H9 (cell line): Measurements from ENCODE around the gene GPR35. TPM values are rescaled to one million over a fixed set of nuclear protein-coding genes. Genes with fewer than 3 reads are reported as not detected.

Source experiments
- DNase-seq: peaks from one replicate; pipeline ENCODE4 v3.0.0-alpha.2; 2017
- H2AFZ ChIP-seq: one replicate; pipeline ENCODE4 v1.6.1; 2013; ENCODE audit warnings: mild to moderate bottlenecking, low read length, control low read depth, moderate library complexity
- H2AK5ac ChIP-seq: 2 replicates; pipeline ENCODE4 v1.6.1; 2013; ENCODE audit warnings: low read length, control low read depth, mixed read lengths; ENCODE audit not compliant: insufficient read length
- H2BK120ac ChIP-seq: one replicate; pipeline ENCODE4 v1.6.1; 2013; ENCODE audit warnings: low read depth, mild to moderate bottlenecking, low read length, control low read depth, inconsistent platforms; ENCODE audit not compliant: poor library complexity, severe bottlenecking
- H2BK12ac ChIP-seq: 2 replicates; pipeline ENCODE4 v1.6.1; 2013; ENCODE audit warnings: low read length, control low read depth, mixed read lengths, low read depth; ENCODE audit not compliant: insufficient read length
- H2BK15ac ChIP-seq: 2 replicates; pipeline ENCODE4 v1.6.1; 2013; ENCODE audit warnings: low read depth, low read length, control low read depth
- H2BK20ac ChIP-seq: one replicate; pipeline ENCODE4 v1.6.1; 2013; ENCODE audit warnings: low read depth, mild to moderate bottlenecking, low read length, control low read depth, inconsistent platforms; ENCODE audit not compliant: poor library complexity, severe bottlenecking
- H2BK5ac ChIP-seq: 2 replicates; pipeline ENCODE4 v1.6.1; 2013; ENCODE audit warnings: low read length, control low read depth, mixed read lengths; ENCODE audit not compliant: insufficient read length
- H3K14ac ChIP-seq: 2 replicates; pipeline ENCODE4 v1.6.1; 2013; ENCODE audit warnings: low read length, control low read depth; ENCODE audit not compliant: insufficient read depth
- H3K18ac ChIP-seq: 2 replicates; pipeline ENCODE4 v1.6.1; 2013; ENCODE audit warnings: low read depth, mild to moderate bottlenecking, mixed read lengths, low read length, control low read depth; ENCODE audit not compliant: insufficient read length
- H3K23ac ChIP-seq: 2 replicates; pipeline ENCODE4 v1.6.1; 2013; ENCODE audit warnings: low read length, control low read depth, mixed read lengths, low read depth; ENCODE audit not compliant: insufficient read length
- H3K23me2 ChIP-seq: 2 replicates; pipeline ENCODE4 v1.6.1; 2013; ENCODE audit warnings: low read depth, mild to moderate bottlenecking, mixed read lengths, low read length, control low read depth; ENCODE audit not compliant: insufficient read length, poor library complexity, severe bottlenecking
- H3K27ac ChIP-seq: 2 replicates; pipeline ENCODE4 v1.5.1; 2013; ENCODE audit warnings: low read length, control low read depth, mixed read lengths, low read depth; ENCODE audit not compliant: insufficient read length
- H3K27me3 ChIP-seq: 2 replicates; pipeline ENCODE4 v1.6.1; 2013; ENCODE audit warnings: low read length, control low read depth, inconsistent platforms; ENCODE audit not compliant: insufficient read depth
- H3K4ac ChIP-seq: 2 replicates; pipeline ENCODE4 v1.6.1; 2013; ENCODE audit warnings: low read depth, mild to moderate bottlenecking, control low read depth, inconsistent platforms, low read length, moderate library complexity
- H3K4me1 ChIP-seq: 2 replicates; pipeline ENCODE4 v1.6.1; 2013; ENCODE audit warnings: low read length, control low read depth, inconsistent platforms; ENCODE audit not compliant: insufficient read depth
- H3K4me2 ChIP-seq: 2 replicates; pipeline ENCODE4 v1.6.1; 2013; ENCODE audit warnings: low read length, control low read depth, mixed read lengths; ENCODE audit not compliant: insufficient read length, insufficient read depth
- H3K56ac ChIP-seq: 2 replicates; pipeline ENCODE4 v1.6.1; 2013; ENCODE audit warnings: low read depth, mild to moderate bottlenecking, mixed read lengths, low read length, control low read depth; ENCODE audit not compliant: insufficient read length
- H3K79me1 ChIP-seq: 2 replicates; pipeline ENCODE4 v1.6.1; 2013; ENCODE audit warnings: low read depth, mild to moderate bottlenecking, moderate library complexity, low read length, control low read depth, inconsistent platforms; ENCODE audit not compliant: insufficient read depth, poor library complexity, severe bottlenecking
- H3K79me2 ChIP-seq: 2 replicates; pipeline ENCODE4 v1.6.1; 2013; ENCODE audit warnings: low read length, control low read depth, inconsistent platforms; ENCODE audit not compliant: insufficient read depth
- H3K9ac ChIP-seq: 2 replicates; pipeline ENCODE4 v1.6.1; 2013; ENCODE audit warnings: low read length, control low read depth, mixed read lengths; ENCODE audit not compliant: insufficient read length; ENCODE audit errors: extremely low read depth
- H3K9me3 ChIP-seq: one replicate; pipeline ENCODE4 v1.6.1; 2013; ENCODE audit warnings: low read depth, low read length, inconsistent platforms; ENCODE audit not compliant: control insufficient read depth
- H3T11ph ChIP-seq: one replicate; pipeline ENCODE4 v1.6.1; 2013; ENCODE audit warnings: mild to moderate bottlenecking, low read length, control low read depth, inconsistent platforms
- H4K20me1 ChIP-seq: one replicate; pipeline ENCODE4 v1.6.1; 2013; ENCODE audit not compliant: control insufficient read depth, insufficient read length, insufficient read depth
- H4K5ac ChIP-seq: 2 replicates; pipeline ENCODE4 v1.6.1; 2013; ENCODE audit warnings: low read depth, mild to moderate bottlenecking, mixed read lengths, low read length, control low read depth; ENCODE audit not compliant: insufficient read length
- H4K8ac ChIP-seq: replicated peaks from 2 replicates; pipeline ENCODE4 v1.6.1; 2013; ENCODE audit warnings: low read length, control low read depth, mixed read lengths, low read depth; ENCODE audit not compliant: insufficient read length
- H4K91ac ChIP-seq: 2 replicates; pipeline ENCODE4 v1.6.1; 2013; ENCODE audit warnings: low read depth, mild to moderate bottlenecking, moderate library complexity, mixed read lengths, low read length, control low read depth; ENCODE audit not compliant: insufficient read length
- H3K27ac Mint-ChIP-seq, 3 experiments: 2 replicates in 2 of 3; 3 replicates in 1 of 3; pipeline ENCODE4 v1.8.0; 2020 to 2021; ENCODE audit warnings: mixed read lengths in 3 of 3, mild to moderate bottlenecking in 1 of 3, moderate library complexity in 1 of 3
- H3K27me3 Mint-ChIP-seq: 2 replicates; pipeline ENCODE4 v1.8.0; 2021; ENCODE audit warnings: low read depth, mild to moderate bottlenecking, moderate library complexity, mixed read lengths
- H3K36me3 Mint-ChIP-seq, 3 experiments: 2 replicates in 2 of 3; 3 replicates in 1 of 3; pipeline ENCODE4 v1.8.0; 2020 to 2021; ENCODE audit warnings: low read depth in 3 of 3, mixed read lengths in 3 of 3; ENCODE audit not compliant: insufficient read depth in 1 of 3
- H3K4me1 Mint-ChIP-seq, 2 experiments: 2 replicates each; pipeline ENCODE4 v1.8.0; 2020; ENCODE audit warnings: mixed read lengths in 2 of 2
- H3K4me3 Mint-ChIP-seq, 2 experiments: 2 replicates in 1 of 2; 3 replicates in 1 of 2; pipeline ENCODE4 v1.8.0; 2020 to 2021; ENCODE audit warnings: mild to moderate bottlenecking in 2 of 2, mixed read lengths in 2 of 2, moderate library complexity in 1 of 2
- H3K9me3 Mint-ChIP-seq, 2 experiments: 2 replicates in 1 of 2; 3 replicates in 1 of 2; pipeline ENCODE4 v1.8.0; 2020; ENCODE audit warnings: mild to moderate bottlenecking in 2 of 2, mixed read lengths in 2 of 2, moderate library complexity in 1 of 2
- WGBS: extraction: QIAGEN DNeasy Blood & Tissue Kit; methylation state at CpG from one replicate; pipeline ENCODE4 v1.1.7; 2013; ENCODE audit warnings: missing lambda C conversion rate, low lambda C conversion rate, mixed read lengths; ENCODE audit not compliant: insufficient read length; ENCODE audit errors: extremely low coverage; 5-methylcytosine and 5-hydroxymethylcytosine counted together
- total RNA-seq: library from RNA; stranded (reverse); gene quantifications from 2 replicates; pipeline ENCODE4 v1.2.1, GENCODE V29; 2021
- TF ChIP-seq, protein P1 (sequence below): fragments of 200-600 bp; sonication (generic); conservative IDR thresholded peaks from 3 replicates; pipeline ENCODE4 v1.8.0; 2021; ENCODE audit warnings: antibody characterized with exemption, mild to moderate bottlenecking

Gene GPR35
- total RNA-seq, 1 experiment from 2014 or later = 1.4 TPM

DNA sequence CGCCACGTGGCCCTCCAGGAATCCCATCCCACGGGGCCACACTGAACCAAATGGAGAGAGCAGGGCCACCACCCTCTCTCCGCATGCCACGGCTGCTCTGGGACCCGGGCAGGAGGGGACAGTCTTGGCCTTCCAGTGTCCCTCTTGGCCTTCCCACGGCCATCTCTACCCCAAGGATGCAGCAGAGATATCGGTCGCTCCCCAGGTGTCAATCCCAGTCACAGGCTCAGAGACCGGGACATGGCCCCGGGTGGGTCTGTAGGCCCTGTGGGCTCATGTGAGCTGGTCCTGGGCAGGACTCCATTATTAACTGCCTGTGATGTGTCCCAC, 23.5 kb upstream of the GPR35 start:
- H3K4ac ChIP-seq = no peak overlapping the region
- no CpG with 5 or more reads among the region's 11 CpGs for WGBS

More for the DNA sequence above, 23.5 kb upstream of the GPR35 start:
- no peak overlapping the region for H2BK120ac ChIP-seq
- H3K56ac ChIP-seq = no peak overlapping the region
- no peak overlapping the region for H3K4me2 ChIP-seq
- no peaks in the 10 kb centered on the region for H3K79me2 ChIP-seq
- no peaks in the 10 kb centered on the region for H3K4me1 ChIP-seq
- Mint-ChIP-seq H3K9me3 (no peaks in the 10 kb centered on the region), H3K27me3 (peaks cover 3% of the 10 kb centered on the region), H3K36me3 (peaks cover 0 to 7% (median 0%) of the 10 kb centered on the region in 3 experiments; a peak in 2 of 7 replicates), H3K4me3 (no peak overlapping the region), H3K27ac (no peak overlapping the region), H3K4me1 (no peaks in the 10 kb centered on the region; a peak in 1 of 4 replicates)
- H2AK5ac ChIP-seq = no peak overlapping the region
- H2BK15ac ChIP-seq = no peak overlapping the region
- no peaks in the 10 kb centered on the region for H4K20me1 ChIP-seq
- no peaks in the 10 kb centered on the region for H3K79me1 ChIP-seq
- no peak overlapping the region for H4K8ac ChIP-seq
- no peak overlapping the region for H2BK20ac ChIP-seq
- no peak for DNase-seq
- no peak overlapping the region for H2BK12ac ChIP-seq
- no peaks in the 10 kb centered on the region for H3K9me3 ChIP-seq
- no peak overlapping the region for H2BK5ac ChIP-seq
- H3K23ac ChIP-seq = no peak overlapping the region
- H3K9ac ChIP-seq = no peak overlapping the region
- TF ChIP-seq, protein P1, sequence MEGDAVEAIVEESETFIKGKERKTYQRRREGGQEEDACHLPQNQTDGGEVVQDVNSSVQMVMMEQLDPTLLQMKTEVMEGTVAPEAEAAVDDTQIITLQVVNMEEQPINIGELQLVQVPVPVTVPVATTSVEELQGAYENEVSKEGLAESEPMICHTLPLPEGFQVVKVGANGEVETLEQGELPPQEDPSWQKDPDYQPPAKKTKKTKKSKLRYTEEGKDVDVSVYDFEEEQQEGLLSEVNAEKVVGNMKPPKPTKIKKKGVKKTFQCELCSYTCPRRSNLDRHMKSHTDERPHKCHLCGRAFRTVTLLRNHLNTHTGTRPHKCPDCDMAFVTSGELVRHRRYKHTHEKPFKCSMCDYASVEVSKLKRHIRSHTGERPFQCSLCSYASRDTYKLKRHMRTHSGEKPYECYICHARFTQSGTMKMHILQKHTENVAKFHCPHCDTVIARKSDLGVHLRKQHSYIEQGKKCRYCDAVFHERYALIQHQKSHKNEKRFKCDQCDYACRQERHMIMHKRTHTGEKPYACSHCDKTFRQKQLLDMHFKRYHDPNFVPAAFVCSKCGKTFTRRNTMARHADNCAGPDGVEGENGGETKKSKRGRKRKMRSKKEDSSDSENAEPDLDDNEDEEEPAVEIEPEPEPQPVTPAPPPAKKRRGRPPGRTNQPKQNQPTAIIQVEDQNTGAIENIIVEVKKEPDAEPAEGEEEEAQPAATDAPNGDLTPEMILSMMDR = no peak
- no peak overlapping the region for H3K14ac ChIP-seq
- H3K18ac ChIP-seq = no peak overlapping the region
- no peak overlapping the region for H4K5ac ChIP-seq
- no peak overlapping the region for H4K91ac ChIP-seq
- no peak overlapping the region for H3T11ph ChIP-seq
- H3K27me3 ChIP-seq = no peaks in the 10 kb centered on the region
- no peak overlapping the region for H3K27ac ChIP-seq
- H3K23me2 ChIP-seq = no peaks in the 10 kb centered on the region
- H2AFZ ChIP-seq = no peak overlapping the region
